Nephron progenitor cell (in vitro differentiated cells): ENCODE measurements around the gene OR52J3.

Experiments
- DNase-seq: peaks from one replicate; pipeline ENCODE4 v3.0.0; 2021
- H3K27ac Mint-ChIP-seq: 2 replicates; pipeline ENCODE4 v1.8.0; 2021; ENCODE audit warnings: mild to moderate bottlenecking, moderate library complexity, mixed read lengths
- H3K27me3 Mint-ChIP-seq: 2 replicates; pipeline ENCODE4 v1.8.0; 2021; ENCODE audit warnings: mild to moderate bottlenecking, low read depth, mixed read lengths; ENCODE audit not compliant: poor library complexity
- H3K36me3 Mint-ChIP-seq: 2 replicates; pipeline ENCODE4 v1.8.0; 2021; ENCODE audit warnings: low read depth, mixed read lengths
- H3K4me1 Mint-ChIP-seq: 2 replicates; pipeline ENCODE4 v1.8.0; 2021; ENCODE audit warnings: mixed read lengths
- H3K4me3 Mint-ChIP-seq: 2 replicates; pipeline ENCODE4 v1.8.0; 2021; ENCODE audit warnings: mild to moderate bottlenecking, moderate library complexity, mixed read lengths
- H3K9me3 Mint-ChIP-seq: 2 replicates; pipeline ENCODE4 v1.8.0; 2021; ENCODE audit warnings: mild to moderate bottlenecking, moderate library complexity, mixed read lengths
- TF ChIP-seq, protein P1 (sequence below): fragments of 200-600 bp; sonication (generic); IDR thresholded peaks from 2 replicates; pipeline ENCODE4 v1.5.0; 2021; ENCODE audit warnings: antibody characterized with exemption

OR52J3 gene

GRCh38 chr11:5081405-5081804 is 35.1 kb downstream of the OR52J3 start:
- Mint-ChIP-seq H3K36me3 (no peaks in the 10 kb centered on the region), H3K4me1 (no peaks in the 10 kb centered on the region), H3K4me3 (no peak overlapping the region), H3K9me3 (no peaks in the 10 kb centered on the region), H3K27ac (no peak overlapping the region), H3K27me3 (peaks cover 8% of the 10 kb centered on the region)
- no peak for DNase-seq
- TF ChIP-seq, protein P1, sequence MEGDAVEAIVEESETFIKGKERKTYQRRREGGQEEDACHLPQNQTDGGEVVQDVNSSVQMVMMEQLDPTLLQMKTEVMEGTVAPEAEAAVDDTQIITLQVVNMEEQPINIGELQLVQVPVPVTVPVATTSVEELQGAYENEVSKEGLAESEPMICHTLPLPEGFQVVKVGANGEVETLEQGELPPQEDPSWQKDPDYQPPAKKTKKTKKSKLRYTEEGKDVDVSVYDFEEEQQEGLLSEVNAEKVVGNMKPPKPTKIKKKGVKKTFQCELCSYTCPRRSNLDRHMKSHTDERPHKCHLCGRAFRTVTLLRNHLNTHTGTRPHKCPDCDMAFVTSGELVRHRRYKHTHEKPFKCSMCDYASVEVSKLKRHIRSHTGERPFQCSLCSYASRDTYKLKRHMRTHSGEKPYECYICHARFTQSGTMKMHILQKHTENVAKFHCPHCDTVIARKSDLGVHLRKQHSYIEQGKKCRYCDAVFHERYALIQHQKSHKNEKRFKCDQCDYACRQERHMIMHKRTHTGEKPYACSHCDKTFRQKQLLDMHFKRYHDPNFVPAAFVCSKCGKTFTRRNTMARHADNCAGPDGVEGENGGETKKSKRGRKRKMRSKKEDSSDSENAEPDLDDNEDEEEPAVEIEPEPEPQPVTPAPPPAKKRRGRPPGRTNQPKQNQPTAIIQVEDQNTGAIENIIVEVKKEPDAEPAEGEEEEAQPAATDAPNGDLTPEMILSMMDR: no peak

GRCh38 chr11:5083602-5084001 is 37.3 kb downstream of the OR52J3 start:
- no peak overlapping the region for H3K27ac Mint-ChIP-seq
- H3K36me3 Mint-ChIP-seq: no peaks in the 10 kb centered on the region
- DNase-seq: no peak
- peaks cover 12% of the 10 kb centered on the region for H3K27me3 Mint-ChIP-seq
- H3K4me3 Mint-ChIP-seq: no peak overlapping the region
- TF ChIP-seq, protein P1: no peak
- no peaks in the 10 kb centered on the region for H3K4me1 Mint-ChIP-seq
- H3K9me3 Mint-ChIP-seq: no peaks in the 10 kb centered on the region

DNA sequence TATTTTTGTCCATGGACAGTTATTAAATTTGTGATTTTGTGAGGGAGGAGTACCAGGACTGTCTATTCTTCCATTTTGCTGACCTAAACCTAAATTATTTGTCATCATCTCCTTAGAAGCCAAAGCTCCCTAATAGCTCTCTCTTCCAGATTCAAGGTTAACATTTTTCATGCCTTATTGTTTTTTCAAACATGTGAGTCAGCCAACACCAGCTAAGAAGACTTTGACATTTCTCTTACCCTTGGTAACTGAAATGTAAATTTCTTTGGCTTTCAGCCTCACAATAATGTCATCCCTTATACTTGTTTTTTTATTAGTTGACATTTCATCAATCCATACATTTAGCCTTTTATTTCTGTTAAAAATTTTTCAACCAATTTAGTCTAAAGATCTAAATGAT is 42.2 kb downstream of the OR52J3 start:
- TF ChIP-seq, protein P1: no peak
- Mint-ChIP-seq H3K9me3 (no peaks in the 10 kb centered on the region), H3K4me3 (no peak overlapping the region), H3K27ac (no peak overlapping the region), H3K4me1 (no peaks in the 10 kb centered on the region), H3K27me3 (peaks cover 11% of the 10 kb centered on the region), H3K36me3 (no peaks in the 10 kb centered on the region)
- DNase-seq: no peak

- TF ChIP-seq, protein P1: no peak
- Mint-ChIP-seq H3K4me1 (no peaks in the 10 kb centered on the region), H3K36me3 (no peaks in the 10 kb centered on the region), H3K27ac (no peak overlapping the region), H3K4me3 (no peak overlapping the region), H3K9me3 (no peaks in the 10 kb centered on the region), H3K27me3 (peaks cover 12% of the 10 kb centered on the region)
- no peak for DNase-seq
Measured at GRCh38 chr11:5090668-5091067, 44.3 kb downstream of the OR52J3 start.

- H3K9me3 Mint-ChIP-seq: no peaks in the 10 kb centered on the region
- H3K4me1 Mint-ChIP-seq: no peaks in the 10 kb centered on the region
- TF ChIP-seq, protein P1: no peak
- H3K27me3 Mint-ChIP-seq: peaks cover 9% of the 10 kb centered on the region
- no peaks in the 10 kb centered on the region for H3K36me3 Mint-ChIP-seq
- H3K27ac Mint-ChIP-seq: no peak overlapping the region
- H3K4me3 Mint-ChIP-seq: no peak overlapping the region
- DNase-seq: no peak
Measured at GRCh38 chr11:5092821-5093585, 46.7 kb downstream of the OR52J3 start.

- peaks cover 6% of the 10 kb centered on the region for H3K27me3 Mint-ChIP-seq
- DNase-seq: no peak
- no peaks in the 10 kb centered on the region for H3K4me1 Mint-ChIP-seq
- no peak overlapping the region for H3K4me3 Mint-ChIP-seq
- no peaks in the 10 kb centered on the region for H3K36me3 Mint-ChIP-seq
- TF ChIP-seq, protein P1: no peak
- H3K27ac Mint-ChIP-seq: no peak overlapping the region
- H3K9me3 Mint-ChIP-seq: no peaks in the 10 kb centered on the region
Measured at GRCh38 chr11:5096011-5096410, 49.7 kb downstream of the OR52J3 start.
